ENCODE results near the gene RGS7.

- TF ChIP-seq, protein P1, sequence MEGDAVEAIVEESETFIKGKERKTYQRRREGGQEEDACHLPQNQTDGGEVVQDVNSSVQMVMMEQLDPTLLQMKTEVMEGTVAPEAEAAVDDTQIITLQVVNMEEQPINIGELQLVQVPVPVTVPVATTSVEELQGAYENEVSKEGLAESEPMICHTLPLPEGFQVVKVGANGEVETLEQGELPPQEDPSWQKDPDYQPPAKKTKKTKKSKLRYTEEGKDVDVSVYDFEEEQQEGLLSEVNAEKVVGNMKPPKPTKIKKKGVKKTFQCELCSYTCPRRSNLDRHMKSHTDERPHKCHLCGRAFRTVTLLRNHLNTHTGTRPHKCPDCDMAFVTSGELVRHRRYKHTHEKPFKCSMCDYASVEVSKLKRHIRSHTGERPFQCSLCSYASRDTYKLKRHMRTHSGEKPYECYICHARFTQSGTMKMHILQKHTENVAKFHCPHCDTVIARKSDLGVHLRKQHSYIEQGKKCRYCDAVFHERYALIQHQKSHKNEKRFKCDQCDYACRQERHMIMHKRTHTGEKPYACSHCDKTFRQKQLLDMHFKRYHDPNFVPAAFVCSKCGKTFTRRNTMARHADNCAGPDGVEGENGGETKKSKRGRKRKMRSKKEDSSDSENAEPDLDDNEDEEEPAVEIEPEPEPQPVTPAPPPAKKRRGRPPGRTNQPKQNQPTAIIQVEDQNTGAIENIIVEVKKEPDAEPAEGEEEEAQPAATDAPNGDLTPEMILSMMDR (IDR thresholded peaks at IDR 0.05; ENCODE audit: low read depth, low read length), result no peak
- TF ChIP-seq POLR2A (IDR thresholded peaks at IDR 0.05; ENCODE audit: extremely low read depth, insufficient read length) (no peak), MAX (IDR thresholded peaks at IDR 0.05; ENCODE audit: low read depth, low read length) (no peak)
Measured at GRCh38 chr1:240794046-240794843, 562.8 kb downstream of the RGS7 start.
